Stimulated activated CD4-positive, alpha-beta T cell treated with anti-CD3 and anti-CD28 coated beads, Interleukin-12 subunit alpha, Interleukin-12 subunit beta, amount 100 ng/mL, for 48 hours (primary cell): Measurements from ENCODE around the gene WHRN.

Source experiments
- DNase-seq, 3 donors: peaks; one replicate each; pipeline ENCODE4 v3.0.0-alpha.2; 2020; ENCODE audit warnings: low read depth in 2 of 3, low spot score in 1 of 3

Gene WHRN

GRCh38 chr9:114401344-114401743 lies 103.9 kb downstream of the WHRN start:
- DNase-seq = no peak

DNA sequence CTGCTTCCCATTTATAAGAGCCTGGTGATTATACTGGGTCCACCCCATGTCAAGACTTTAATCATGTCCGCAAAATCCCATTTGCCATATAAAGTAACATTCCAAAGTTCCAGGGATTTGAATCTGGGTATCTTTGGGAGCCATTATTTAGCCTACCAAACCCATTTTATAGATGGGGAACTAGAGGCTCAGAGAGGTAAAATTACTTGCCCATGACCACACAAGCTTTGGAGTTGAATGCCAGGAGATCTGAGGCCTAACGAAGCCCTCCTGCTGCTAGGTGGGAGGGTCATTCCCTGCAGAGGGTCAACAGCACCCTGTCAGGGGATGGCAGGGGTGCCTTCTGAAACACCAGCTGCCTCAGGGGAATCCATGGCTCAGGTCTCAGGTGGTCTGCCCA lies 104.5 kb downstream of the WHRN start:
- no peak for DNase-seq

- DNase-seq = no peak
Observed at GRCh38 chr9:114400219-114400618, 105.1 kb downstream of the WHRN start.

GRCh38 chr9:114399381-114399780 lies 105.9 kb downstream of the WHRN start:
- DNase-seq = no peak

GRCh38 chr9:114397848-114398605 lies 107.2 kb downstream of the WHRN start:
- DNase-seq = peak; percentile 89 to 97 (median 93)

- no peak for DNase-seq
Observed at GRCh38 chr9:114397219-114397847, 107.9 kb downstream of the WHRN start.

DNA sequence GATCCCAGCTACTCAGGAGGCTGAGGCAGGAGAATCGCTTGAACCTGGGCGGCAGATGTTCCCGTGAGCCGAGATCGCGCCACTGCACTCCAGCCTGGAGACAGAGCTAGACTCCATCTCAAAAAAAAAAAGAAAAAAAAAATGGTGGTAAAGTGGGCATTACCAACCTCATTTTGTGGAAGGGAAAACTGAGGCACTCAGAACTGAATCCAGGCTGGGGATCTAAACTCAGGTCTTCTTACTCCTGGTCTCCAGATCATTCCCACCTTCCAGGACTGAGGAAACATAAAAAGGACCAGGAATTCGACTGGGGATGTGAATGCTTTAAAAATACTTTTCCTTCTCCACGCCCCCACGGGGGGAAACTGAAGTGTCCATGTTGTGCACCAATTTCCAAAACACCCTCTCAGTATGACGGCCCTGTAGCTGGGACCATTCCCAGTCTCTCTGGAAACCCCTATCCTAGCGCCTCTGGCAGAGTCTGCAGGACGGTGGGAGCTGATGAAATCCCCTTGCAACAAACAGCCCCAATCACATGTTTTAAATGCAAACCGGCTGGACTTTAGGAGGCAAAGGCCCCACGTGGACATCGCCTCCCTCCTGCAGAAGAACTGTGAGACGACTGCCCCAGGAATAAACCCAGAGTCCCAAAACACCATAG lies 108.6 kb downstream of the WHRN start:
- no peak for DNase-seq

GRCh38 chr9:114395768-114396167 lies 109.5 kb downstream of the WHRN start:
- no peak for DNase-seq

DNA sequence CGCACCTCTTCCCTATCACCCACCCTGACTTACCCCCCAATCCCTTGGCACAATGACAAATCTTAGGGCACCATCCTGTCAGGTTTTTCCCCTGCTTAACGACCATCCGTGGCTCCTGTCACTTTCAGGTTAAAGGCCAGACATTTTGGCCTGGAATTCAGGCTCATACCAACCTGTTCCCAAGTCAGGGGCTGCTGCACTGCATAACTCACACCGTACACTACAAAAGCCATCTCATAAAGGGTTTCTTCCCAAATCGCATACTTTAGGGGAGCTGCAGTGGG lies 110.0 kb downstream of the WHRN start:
- no peak for DNase-seq

DNA sequence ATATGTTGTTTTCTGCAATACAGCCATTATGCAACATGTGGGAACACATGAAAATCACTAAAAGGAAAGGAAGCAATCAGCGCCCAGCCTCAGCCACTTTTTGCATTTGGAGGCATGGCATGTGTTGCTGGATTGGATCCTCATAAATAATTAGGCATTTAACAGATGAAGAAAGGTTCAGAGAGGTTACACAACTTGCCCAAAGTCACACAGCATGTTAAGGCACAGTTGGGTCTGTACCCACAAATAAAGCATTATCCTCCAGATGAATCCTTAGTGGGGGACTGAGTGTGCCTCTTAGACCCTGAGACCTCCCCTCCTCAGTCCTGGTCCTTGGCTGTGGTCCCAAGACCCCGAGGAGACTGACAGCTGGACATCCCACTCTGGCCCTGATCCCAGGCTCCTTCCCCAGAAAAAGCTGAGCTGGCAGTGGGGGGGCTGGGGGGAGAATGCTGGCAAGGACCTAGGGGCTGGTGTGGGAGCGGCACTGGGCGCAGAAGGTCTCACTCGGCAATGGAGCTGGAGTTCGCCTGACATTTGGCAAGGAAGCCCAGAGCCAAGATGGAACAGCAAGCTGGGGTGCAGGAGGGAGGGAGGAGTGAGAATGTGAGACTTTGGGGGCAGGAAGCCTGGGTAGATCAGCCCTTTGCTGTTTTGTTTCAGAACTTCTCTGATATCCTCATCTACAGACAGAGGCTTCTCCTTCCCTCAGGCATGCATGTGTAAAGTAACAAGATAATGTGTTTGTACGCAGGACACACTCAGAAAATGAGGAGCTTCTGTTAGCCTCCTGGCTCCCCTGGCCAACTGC lies 110.5 kb downstream of the WHRN start:
- DNase-seq = no peak

DNA sequence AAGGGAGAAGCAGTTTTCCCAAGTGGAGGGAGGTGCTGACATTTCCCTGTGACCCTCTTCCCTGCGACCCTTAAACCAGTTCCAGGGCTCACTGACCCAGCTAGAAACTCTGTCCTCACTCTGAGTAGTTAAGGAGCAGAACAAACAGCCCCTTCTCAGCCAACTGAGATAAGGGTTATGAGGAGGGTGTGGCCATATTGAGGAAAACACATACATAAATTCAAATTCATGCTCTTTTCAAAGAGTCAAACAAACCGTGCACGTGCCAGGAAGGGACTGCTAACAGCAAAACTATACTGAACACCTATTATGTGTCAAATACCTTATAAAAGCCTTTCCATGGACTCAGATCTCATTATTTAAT lies 112.5 kb downstream of the WHRN start:
- DNase-seq = no peak

GRCh38 chr9:114390952-114391351 lies 114.3 kb downstream of the WHRN start:
- DNase-seq = no peak

DNA sequence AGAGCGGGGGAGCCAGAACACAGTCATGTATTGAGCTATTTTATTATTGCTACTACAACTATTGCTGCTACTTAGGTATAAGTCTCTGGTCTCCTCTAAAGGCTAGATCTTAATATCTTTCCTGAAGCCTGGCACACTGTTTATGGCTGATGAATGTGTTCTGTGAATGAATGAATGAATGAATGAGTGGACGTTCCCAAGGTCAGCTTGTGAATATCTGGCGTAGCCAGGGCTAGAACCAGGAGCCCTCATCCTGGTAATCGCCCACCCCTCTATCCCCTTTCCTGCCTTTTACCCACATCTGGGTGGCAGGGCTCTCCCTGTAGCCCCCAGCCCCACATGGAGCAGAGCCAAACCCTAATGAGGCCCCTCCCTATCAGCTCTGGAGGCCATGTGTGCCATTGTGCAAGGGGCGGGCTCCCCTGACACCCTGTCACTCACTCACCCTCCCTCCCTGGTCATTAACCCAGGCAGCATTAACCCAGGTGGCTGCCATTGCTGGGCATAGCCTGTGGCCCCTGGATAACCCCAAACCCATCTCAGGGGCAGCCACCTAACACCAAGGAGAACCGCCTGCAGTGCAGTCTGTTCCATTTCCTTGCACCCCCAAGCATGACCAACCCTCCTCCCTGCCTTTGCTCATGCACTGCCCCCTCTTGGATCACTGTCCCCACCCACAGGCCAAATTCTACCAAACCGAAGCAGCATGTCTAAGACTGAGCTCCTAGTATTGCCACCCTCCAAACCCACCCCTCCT lies 115.5 kb downstream of the WHRN start:
- DNase-seq = no peak

- no peak for DNase-seq
Observed at GRCh38 chr9:114388764-114389375, 116.4 kb downstream of the WHRN start.

DNA sequence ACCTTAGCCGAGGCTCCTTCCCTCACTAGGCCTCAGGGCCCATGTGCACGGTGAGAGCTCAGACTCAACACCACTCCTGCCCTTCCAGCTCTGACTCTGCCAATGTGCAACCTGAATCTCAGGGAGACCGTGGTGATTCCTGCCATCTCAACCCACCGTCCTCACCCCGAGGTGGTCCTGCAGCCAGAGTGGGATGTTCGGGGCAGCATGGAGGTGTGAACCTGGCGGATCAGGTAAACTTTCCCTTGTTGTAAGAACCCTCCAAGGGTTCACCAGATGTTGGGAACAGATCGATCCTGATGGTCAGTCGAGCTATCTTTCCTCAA lies 117.0 kb downstream of the WHRN start:
- no peak for DNase-seq

DNA sequence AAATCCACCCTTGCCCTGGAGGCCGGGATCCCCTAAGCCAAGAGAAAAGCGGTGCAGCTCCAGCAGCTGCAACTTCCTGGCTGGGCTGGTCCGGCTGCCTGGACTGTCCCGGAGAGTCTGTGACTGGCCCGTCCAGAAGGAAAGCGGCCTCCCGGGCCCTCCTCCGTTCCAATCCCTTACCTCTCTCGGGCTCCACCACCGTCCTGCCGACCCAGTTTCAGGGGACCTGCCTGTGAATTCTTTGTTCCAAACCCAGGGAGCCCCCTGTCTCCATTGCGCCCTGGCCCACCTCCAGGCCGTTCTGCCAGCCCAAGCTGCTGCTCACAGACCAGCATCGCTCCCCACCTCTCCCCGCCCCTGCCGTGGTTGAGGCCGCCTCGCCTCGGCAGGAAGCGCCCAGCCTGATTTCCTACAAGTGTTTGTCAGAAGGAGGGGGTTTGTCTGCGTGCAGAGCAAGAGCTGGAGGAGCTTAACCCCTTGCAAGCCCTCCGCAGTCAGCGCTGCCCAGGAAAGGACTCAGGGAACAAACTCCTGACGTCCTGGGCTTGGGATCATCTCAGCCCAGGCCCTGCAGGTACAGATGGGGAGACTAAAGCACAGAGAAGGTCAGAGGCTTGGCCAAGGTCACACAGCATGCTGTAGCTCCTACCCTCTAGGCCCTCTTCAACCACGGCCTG lies 117.5 kb downstream of the WHRN start, which contains the start of gene AKNA:
Gene AKNA (minus strand): TSS at position 303 of the 677 bp plus-strand sequence. CDS start 6,649 bp downstream, outside the sequence.
- DNase-seq = peak; percentile 63 to 71 (median 65)

- no peak for DNase-seq
Observed at GRCh38 chr9:114386886-114387679, 118.2 kb downstream of the WHRN start.

DNA sequence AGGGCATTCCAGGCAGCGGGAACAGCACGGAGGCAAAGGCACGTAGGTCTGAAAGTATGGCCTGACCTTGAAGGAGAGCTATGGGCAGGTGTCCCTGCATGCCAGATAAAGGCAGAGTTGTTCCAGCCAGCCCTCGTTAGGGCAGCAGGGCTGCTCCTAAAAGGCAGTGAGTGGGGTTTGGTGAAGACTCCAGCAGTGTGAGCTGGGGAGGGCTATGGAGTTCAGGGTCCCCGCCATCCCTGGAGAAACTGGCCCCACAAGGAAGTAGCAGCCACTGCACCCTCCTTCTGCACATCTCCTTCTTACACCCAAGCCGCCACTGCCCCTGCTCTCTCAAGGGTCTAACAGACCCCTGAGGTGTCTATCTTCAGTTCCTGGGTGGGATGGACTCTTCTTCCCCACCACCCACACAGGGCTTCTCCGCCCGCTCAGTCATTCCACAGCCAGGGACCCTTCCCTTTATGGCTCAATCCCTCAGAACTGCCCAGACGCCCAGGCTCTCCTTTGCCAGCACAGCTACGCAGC lies 118.8 kb downstream of the WHRN start:
- no peak for DNase-seq
